Rectal smooth muscle tissue (tissue), 1 donor: Measurements from ENCODE around the gene PLSCR3.
"Not testable (repeated sequence)": the region's sequence is repeated elsewhere in the genome, so short reads cannot be mapped to it uniquely, and the experiment has no call there.

ENCODE experiments used
- H3K27ac ChIP-seq: one replicate; pipeline ENCODE4 v1.7.0; 2013; ENCODE audit warnings: low read depth, low read length, inconsistent platforms
- H3K27me3 ChIP-seq: one replicate; pipeline ENCODE4 v1.7.0; 2013; ENCODE audit warnings: low read length; ENCODE audit not compliant: control insufficient read depth, insufficient read depth
- H3K36me3 ChIP-seq: one replicate; pipeline ENCODE4 v1.7.0; 2013; ENCODE audit warnings: low read length; ENCODE audit not compliant: control insufficient read depth, insufficient read depth
- H3K4me1 ChIP-seq: one replicate; pipeline ENCODE4 v1.7.0; 2013; ENCODE audit warnings: low read length; ENCODE audit not compliant: control insufficient read depth, insufficient read depth
- H3K4me3 ChIP-seq: one replicate; pipeline ENCODE4 v1.7.0; 2013; ENCODE audit warnings: low read length
- H3K9ac ChIP-seq: one replicate; pipeline ENCODE4 v1.7.0; 2013; ENCODE audit warnings: low read length

PLSCR3 gene

GRCh38 chr17:7380321-7380720 lies 14.0 kb downstream of the PLSCR3 start:
- H3K27me3 ChIP-seq: no peaks in the 10 kb centered on the region
- peak overlapping the region; percentile 10 for H3K9ac ChIP-seq

GRCh38 chr17:7379134-7379533 lies 15.2 kb downstream of the PLSCR3 start:
- Histone ChIP-seq H3K36me3 (no peaks in the 10 kb centered on the region), H3K4me3 (no peak overlapping the region), H3K27ac (no peak overlapping the region), H3K9ac (no peak overlapping the region), H3K4me1 (peaks cover 13% of the 10 kb centered on the region), H3K27me3 (no peaks in the 10 kb centered on the region)

More at GRCh38 chr17:7380321-7380720, 14.0 kb downstream of the PLSCR3 start:
- Histone ChIP-seq H3K4me1 (peaks cover 13% of the 10 kb centered on the region), H3K4me3 (peak overlapping the region; percentile 75), H3K27ac (peak overlapping the region; percentile 12), H3K36me3 (no peaks in the 10 kb centered on the region)

- no peak overlapping the region for H3K4me3 ChIP-seq
- no peaks in the 10 kb centered on the region for H3K36me3 ChIP-seq
- no peaks in the 10 kb centered on the region for H3K27me3 ChIP-seq
- H3K27ac ChIP-seq: no peak overlapping the region
- no peaks in the 10 kb centered on the region for H3K4me1 ChIP-seq
- H3K9ac ChIP-seq: no peak overlapping the region
These were observed 20.0 kb downstream of the PLSCR3 start for GRCh38 chr17:7374353-7374752.

GRCh38 chr17:7370853-7371252 lies 23.5 kb downstream of the PLSCR3 start:
- Histone ChIP-seq H3K36me3 (no peaks in the 10 kb centered on the region), H3K9ac (no peak overlapping the region), H3K27ac (no peak overlapping the region), H3K4me3 (no peak overlapping the region), H3K4me1 (no peaks in the 10 kb centered on the region), H3K27me3 (no peaks in the 10 kb centered on the region)

- no peak overlapping the region for H3K9ac ChIP-seq
- H3K4me1 ChIP-seq: no peaks in the 10 kb centered on the region
- no peaks in the 10 kb centered on the region for H3K27me3 ChIP-seq
- H3K27ac ChIP-seq: no peak overlapping the region
- no peak overlapping the region for H3K4me3 ChIP-seq
- H3K36me3 ChIP-seq: no peaks in the 10 kb centered on the region
These were observed 24.5 kb downstream of the PLSCR3 start for GRCh38 chr17:7369825-7370224.

- not testable (repeated sequence) for H3K27ac ChIP-seq, H3K4me3 ChIP-seq, H3K4me1 ChIP-seq, H3K36me3 ChIP-seq, H3K9ac ChIP-seq, H3K27me3 ChIP-seq
These were observed 25.7 kb downstream of the PLSCR3 start for GRCh38 chr17:7368599-7368994.

- no peak overlapping the region for H3K27ac ChIP-seq
- H3K4me3 ChIP-seq: no peak overlapping the region
- no peak overlapping the region for H3K9ac ChIP-seq
- no peaks in the 10 kb centered on the region for H3K36me3 ChIP-seq
- H3K4me1 ChIP-seq: no peaks in the 10 kb centered on the region
- H3K27me3 ChIP-seq: no peaks in the 10 kb centered on the region
These were observed 26.3 kb downstream of the PLSCR3 start for GRCh38 chr17:7367918-7368598.

- Histone ChIP-seq H3K9ac (no peak overlapping the region), H3K27me3 (no peaks in the 10 kb centered on the region), H3K27ac (no peak overlapping the region), H3K36me3 (no peaks in the 10 kb centered on the region), H3K4me3 (no peak overlapping the region), H3K4me1 (no peaks in the 10 kb centered on the region)
These were observed 27.2 kb downstream of the PLSCR3 start for GRCh38 chr17:7367083-7367482.

GRCh38 chr17:7365963-7366362 lies 28.4 kb downstream of the PLSCR3 start:
- not testable (repeated sequence) for H3K9ac ChIP-seq, H3K36me3 ChIP-seq, H3K27ac ChIP-seq, H3K27me3 ChIP-seq, H3K4me1 ChIP-seq, H3K4me3 ChIP-seq

- H3K27ac ChIP-seq: no peak overlapping the region
- no peaks in the 10 kb centered on the region for H3K4me1 ChIP-seq
- no peaks in the 10 kb centered on the region for H3K27me3 ChIP-seq
- H3K4me3 ChIP-seq: no peak overlapping the region
- H3K9ac ChIP-seq: no peak overlapping the region
- no peaks in the 10 kb centered on the region for H3K36me3 ChIP-seq
These were observed 31.0 kb downstream of the PLSCR3 start for GRCh38 chr17:7363311-7363710.

- Histone ChIP-seq H3K27ac (no peak overlapping the region), H3K36me3 (no peaks in the 10 kb centered on the region), H3K27me3 (no peaks in the 10 kb centered on the region), H3K4me1 (no peaks in the 10 kb centered on the region), H3K4me3 (no peak overlapping the region), H3K9ac (no peak overlapping the region)
These were observed 32.4 kb downstream of the PLSCR3 start for GRCh38 chr17:7361906-7362305.

- Histone ChIP-seq H3K27me3 (no peaks in the 10 kb centered on the region), H3K9ac (no peak overlapping the region), H3K27ac (peak overlapping the region; percentile 57), H3K36me3 (no peaks in the 10 kb centered on the region), H3K4me3 (no peak overlapping the region), H3K4me1 (peaks cover 4% of the 10 kb centered on the region)
These were observed 36.9 kb downstream of the PLSCR3 start for GRCh38 chr17:7357381-7357780.

- Histone ChIP-seq H3K9ac (no peak overlapping the region), H3K4me1 (peaks cover 4% of the 10 kb centered on the region), H3K27ac (peak overlapping the region; percentile 57), H3K36me3 (no peaks in the 10 kb centered on the region), H3K27me3 (no peaks in the 10 kb centered on the region), H3K4me3 (no peak overlapping the region)
These were observed 37.6 kb downstream of the PLSCR3 start for GRCh38 chr17:7356756-7357155.
